HepG2 (cell line): ENCODE data around the gene PLCXD1. TPM values are rescaled to one million over a fixed set of nuclear protein-coding genes. Genes with fewer than 3 reads are reported as not detected.
A peak's percentile ranks its signal among the peaks of the same experiment; 100 is the strongest.

ENCODE experiments used
- ATAC-seq: fragments of 200-7000 bp; cut with Tn5 transposase; 3 replicates; pipeline ENCODE4 v1.9.1; 2020; ENCODE audit warnings: mild to moderate bottlenecking, moderate library complexity
- BruUV-seq: library from RNA; stranded (reverse); fragments of 400-500 nt; replicated peaks from 2 replicates; lab custom pipeline; 2021; lab: Mats Ljungman, UMichigan
- CTCF ChIA-PET: fragments of 300-600 bp; formaldehyde crosslinking; extraction: SDS; loops from one replicate; lab custom pipeline; 2021; ENCODE audit warnings: low total read pairs, inconsistent platforms, low intra/inter-chr PET ratio; lab: Yijun Ruan, JAX
- POLR2A ChIA-PET: fragments of 350-600 bp; sonication (Branson Sonifier 250); formaldehyde crosslinking; loops from one replicate; lab custom pipeline; 2020; ENCODE audit warnings: antibody characterized with exemption, inconsistent platforms; lab: Yijun Ruan, JAX
- DNase-seq: peaks from one replicate; pipeline ENCODE4 v3.0.0-alpha.2; 2015; ENCODE audit warnings: low spot score
- FAIRE-seq: peaks from 3 replicates; lab custom pipeline; 2011; peaks lifted over from hg19 to GRCh38; lab: Jason Lieb, UNC
- H2AFZ ChIP-seq: one replicate; pipeline ENCODE4 v1.6.1; 2011; ENCODE audit warnings: low read length, inconsistent platforms
- H3K27ac ChIP-seq: fragments of 300-600 bp; 3 replicates; pipeline ENCODE4 v1.8.0; 2011; ENCODE audit warnings: mixed run types, mild to moderate bottlenecking, mixed read lengths, low read length, inconsistent platforms; ENCODE audit not compliant: insufficient read depth; ENCODE audit errors: extremely low read length
- H3K27me3 ChIP-seq, 2 experiments: fragments of 200-600 bp in 1 of 2; 2 replicates in 1 of 2; 3 replicates in 1 of 2; pipeline versions ENCODE4 v1.6.0 to v1.8.0; 2011; ENCODE audit warnings: low read length in 2 of 2, mild to moderate bottlenecking in 2 of 2, moderate library complexity in 2 of 2, inconsistent platforms in 1 of 2; ENCODE audit not compliant: insufficient read depth in 2 of 2, control insufficient read depth in 1 of 2
- H3K36me3 ChIP-seq, 2 experiments: fragments of 200-600 bp in 1 of 2; replicated peaks in 1 of 2; 2 replicates in 1 of 2; 3 replicates in 1 of 2; pipeline versions ENCODE4 v1.5.1 to v1.8.0; 2011; ENCODE audit warnings: low read length in 2 of 2, inconsistent platforms in 1 of 2; ENCODE audit not compliant: insufficient read depth in 2 of 2, control insufficient read depth in 1 of 2
- H3K4me1 ChIP-seq: 2 replicates; pipeline ENCODE4 v1.5.1; 2012; ENCODE audit warnings: low read length, inconsistent platforms; ENCODE audit not compliant: insufficient read depth
- H3K4me2 ChIP-seq: 2 replicates; pipeline ENCODE4 v1.6.0; 2011; ENCODE audit warnings: low read depth, low read length, inconsistent platforms
- H3K4me3 ChIP-seq, 3 experiments: fragments of 200-600 bp in 1 of 3; sonication (generic), shearing (Covaris generic) in 1 of 3; replicated peaks in 1 of 3; 2 replicates each; pipeline ENCODE4 v1.5.1; 2011 to 2016; ENCODE audit warnings: low read length in 3 of 3, inconsistent platforms in 2 of 3, low read depth in 2 of 3, mild to moderate bottlenecking in 2 of 3, control low read depth in 1 of 3, mixed read lengths in 1 of 3; ENCODE audit not compliant: insufficient read depth in 1 of 3
- H3K79me2 ChIP-seq: one replicate; pipeline ENCODE4 v1.6.1; 2011; ENCODE audit warnings: low read length, inconsistent platforms; ENCODE audit not compliant: insufficient read depth
- H3K9ac ChIP-seq: 2 replicates; pipeline ENCODE4 v1.6.0; 2011; ENCODE audit warnings: mild to moderate bottlenecking, low read depth, low read length, inconsistent platforms; ENCODE audit not compliant: insufficient read depth
- H3K9me3 ChIP-seq: 2 replicates; pipeline ENCODE4 v1.5.1; 2012; ENCODE audit warnings: mild to moderate bottlenecking, low read length
- H4K20me1 ChIP-seq: 2 replicates; pipeline ENCODE4 v1.6.0; 2011; ENCODE audit warnings: inconsistent platforms, mild to moderate bottlenecking, low read length, moderate library complexity; ENCODE audit not compliant: insufficient read depth
- ERF ChIP-seq: IDR thresholded peaks from 2 replicates; pipeline ENCODE4 v1.6.1; 2018; ENCODE audit warnings: missing biosample characterization, missing genetic modification reagents
- GLI4 ChIP-seq: sonication (generic); formaldehyde crosslinking; IDR thresholded peaks from 2 replicates; pipeline ENCODE4 v1.5.1; 2020; ENCODE audit warnings: missing genetic modification reagents, mild to moderate bottlenecking, moderate library complexity, borderline replicate concordance
- KAT7 ChIP-seq: IDR thresholded peaks from 2 replicates; pipeline ENCODE4 v1.6.1; 2018; ENCODE audit warnings: borderline replicate concordance, missing compliant biosample characterization
- MEF2D ChIP-seq: sonication (generic); formaldehyde crosslinking; IDR thresholded peaks from 2 replicates; pipeline ENCODE4 v1.5.1; 2020; ENCODE audit warnings: mild to moderate bottlenecking, missing genetic modification reagents
- NFE2L1 ChIP-seq: sonication (generic); formaldehyde crosslinking; IDR thresholded peaks from 2 replicates; pipeline ENCODE4 v1.4.0; 2020; ENCODE audit warnings: missing genetic modification reagents, mild to moderate bottlenecking, borderline replicate concordance
- ZNF260 ChIP-seq: sonication (generic); formaldehyde crosslinking; IDR thresholded peaks from 2 replicates; pipeline ENCODE4 v1.4.0; 2020; ENCODE audit warnings: missing genetic modification reagents, low read depth, mild to moderate bottlenecking, borderline replicate concordance
- ZNF274 ChIP-seq: sonication (generic); formaldehyde crosslinking; IDR thresholded peaks from 2 replicates; pipeline ENCODE4 v1.5.1; 2020; ENCODE audit warnings: mild to moderate bottlenecking, missing genetic modification reagents
- ZNF317 ChIP-seq: sonication (generic); formaldehyde crosslinking; IDR thresholded peaks from 2 replicates; pipeline ENCODE4 v1.5.0; 2020; ENCODE audit warnings: mild to moderate bottlenecking, missing genetic modification reagents
- ZNF34 ChIP-seq: sonication (generic); formaldehyde crosslinking; IDR thresholded peaks from 2 replicates; pipeline ENCODE4 v1.4.0; 2020; ENCODE audit warnings: mild to moderate bottlenecking, missing genetic modification reagents, borderline replicate concordance
- ZSCAN21 ChIP-seq: sonication (generic); formaldehyde crosslinking; IDR thresholded peaks from 2 replicates; pipeline ENCODE4 v1.8.0; 2022; ENCODE audit warnings: mild to moderate bottlenecking, missing genetic modification reagents, moderate library complexity, borderline replicate concordance
- WGBS: methylation state at CpG from one replicate; pipeline ENCODE4 v1.1.6; 2017; ENCODE audit warnings: low lambda C conversion rate; 5-methylcytosine and 5-hydroxymethylcytosine counted together
- in situ Hi-C: cut with HindIII; loops from 2 replicates; pipeline ENCODE4 v1.10.0; 2017; ENCODE audit warnings: low pct_unique_long_range_greater_than_20kb; ENCODE audit not compliant: extremely low pct_ligation_motif_present
- intact Hi-C: fragments of 100-400 bp; cut with micrococcal nuclease; formaldehyde crosslinking; loops from one replicate; pipeline ENCODE4 v1.10.0; 2022; ENCODE audit not compliant: unreplicated experiment
- polyA plus RNA-seq, 8 experiments: library from polyadenylated mRNA; depleted of rRNA in 3 of 8; stranded (reverse) in 7 of 8; unstranded in 1 of 8; fragments of >200 nt; fragmentation: Illumina TruSeq in 4 of 8; extraction: Trizol in 4 of 8; gene quantifications; 2 replicates each; pipeline versions ENCODE4 v1.2.1 to v1.2.3, GENCODE V29; 2011 to 2016; ENCODE audit warnings: low read depth in 4 of 8, missing spikeins in 1 of 8, mixed read lengths in 1 of 8; ENCODE audit not compliant: insufficient read depth in 1 of 8
- total RNA-seq, 5 experiments: library from RNA; depleted of rRNA; stranded (reverse); fragments of >200 nt; fragmentation: Illumina TruSeq; extraction: Trizol; gene quantifications; 2 replicates each; pipeline ENCODE4 v1.2.3, GENCODE V29; 2016; ENCODE audit warnings: low read depth in 1 of 5
- TF ChIP-seq, protein P1 (sequence below): sonication (generic); formaldehyde crosslinking; IDR thresholded peaks from 2 replicates; pipeline ENCODE4 v1.4.0; 2020; ENCODE audit warnings: missing genetic modification reagents
- TF ChIP-seq, protein P2 (sequence below): sonication (generic); formaldehyde crosslinking; IDR thresholded peaks from 2 replicates; pipeline ENCODE4 v1.4.0; 2020; ENCODE audit warnings: mild to moderate bottlenecking, missing genetic modification reagents
- TF ChIP-seq, protein P3 (sequence below): sonication (generic); formaldehyde crosslinking; IDR thresholded peaks from 2 replicates; pipeline ENCODE4 v1.4.0; 2020; ENCODE audit warnings: mild to moderate bottlenecking, missing genetic modification reagents
- TF ChIP-seq, protein P4 (sequence below): sonication (generic); formaldehyde crosslinking; IDR thresholded peaks from 2 replicates; pipeline ENCODE4 v1.5.0; 2020; ENCODE audit warnings: mild to moderate bottlenecking, low read depth, missing genetic modification reagents, borderline replicate concordance
- TF ChIP-seq, protein P5 (sequence below): sonication (generic); formaldehyde crosslinking; conservative IDR thresholded peaks from 2 replicates; pipeline ENCODE4 v1.8.0; 2022; ENCODE audit warnings: mild to moderate bottlenecking, moderate library complexity, missing genetic modification reagents
- TF ChIP-seq, protein P6 (sequence below): sonication (generic); formaldehyde crosslinking; IDR thresholded peaks from 2 replicates; pipeline ENCODE4 v1.4.0; 2020; ENCODE audit warnings: mild to moderate bottlenecking, missing genetic modification reagents

PLCXD1 gene
- total and polyA plus RNA-seq, 2 of the 13 experiments (the other 11 are each of a cell fraction or from before 2014, with no cell fraction given) = 87.7 to 153 TPM

DNA sequence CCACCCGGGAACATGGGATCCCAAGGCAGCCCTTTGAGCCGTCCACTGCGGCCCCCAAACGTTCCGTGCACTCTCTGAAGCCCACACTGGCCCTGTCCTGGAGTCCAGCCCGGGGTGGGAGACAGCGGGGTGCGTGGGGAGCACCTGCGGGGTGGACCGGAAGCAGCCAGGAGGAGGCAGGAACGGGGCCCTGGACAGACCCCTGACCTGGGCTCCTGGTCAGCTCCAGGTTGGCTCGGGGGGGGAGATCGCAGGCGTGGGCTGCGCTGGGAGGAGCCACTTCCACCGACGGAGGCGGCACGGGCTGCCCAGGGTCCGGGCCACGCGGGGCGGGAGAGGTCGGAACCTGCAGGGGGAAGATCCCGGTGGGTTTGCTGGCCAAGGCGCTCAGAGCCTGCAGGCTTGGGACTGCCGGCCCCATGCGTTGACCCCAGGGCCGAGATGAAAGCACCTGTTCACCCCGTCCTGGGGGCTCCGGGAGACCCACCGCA lies 5.7 kb upstream of the PLCXD1 start:
- WGBS = under 1% methylated on average over 15 of the region's 32 CpGs
- H3K4me3 ChIP-seq = peak overlapping the region; percentile 91 to 100 (median 99)
- 0 out of 2 replicates have a peak, but pooled peaks have one; percentile 7 for TF ChIP-seq MEF2D (CRISPR knock-in tag)
- no peak for TF ChIP-seq NFE2L1 (CRISPR knock-in tag)
- TF ChIP-seq, protein P1, sequence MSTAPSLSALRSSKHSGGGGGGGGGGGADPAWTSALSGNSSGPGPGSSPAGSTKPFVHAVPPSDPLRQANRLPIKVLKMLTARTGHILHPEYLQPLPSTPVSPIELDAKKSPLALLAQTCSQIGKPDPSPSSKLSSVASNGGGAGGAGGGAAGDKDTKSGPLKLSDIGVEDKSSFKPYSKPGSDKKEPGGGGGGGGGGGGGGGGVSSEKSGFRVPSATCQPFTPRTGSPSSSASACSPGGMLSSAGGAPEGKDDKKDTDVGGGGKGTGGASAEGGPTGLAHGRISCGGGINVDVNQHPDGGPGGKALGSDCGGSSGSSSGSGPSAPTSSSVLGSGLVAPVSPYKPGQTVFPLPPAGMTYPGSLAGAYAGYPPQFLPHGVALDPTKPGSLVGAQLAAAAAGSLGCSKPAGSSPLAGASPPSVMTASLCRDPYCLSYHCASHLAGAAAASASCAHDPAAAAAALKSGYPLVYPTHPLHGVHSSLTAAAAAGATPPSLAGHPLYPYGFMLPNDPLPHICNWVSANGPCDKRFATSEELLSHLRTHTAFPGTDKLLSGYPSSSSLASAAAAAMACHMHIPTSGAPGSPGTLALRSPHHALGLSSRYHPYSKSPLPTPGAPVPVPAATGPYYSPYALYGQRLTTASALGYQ (CRISPR knock-in tag) = 0 out of 2 replicates have a peak, but pooled peaks have one; percentile 7
- TF ChIP-seq ZNF317 (CRISPR knock-in tag) = peak; percentile 5; the same call in 1 of the 2 replicates
- 0 out of 2 replicates have a peak, but pooled peaks have one; percentile 7 for TF ChIP-seq ZSCAN21 (CRISPR knock-in tag)
- TF ChIP-seq ERF = no peak
- TF ChIP-seq, protein P2, sequence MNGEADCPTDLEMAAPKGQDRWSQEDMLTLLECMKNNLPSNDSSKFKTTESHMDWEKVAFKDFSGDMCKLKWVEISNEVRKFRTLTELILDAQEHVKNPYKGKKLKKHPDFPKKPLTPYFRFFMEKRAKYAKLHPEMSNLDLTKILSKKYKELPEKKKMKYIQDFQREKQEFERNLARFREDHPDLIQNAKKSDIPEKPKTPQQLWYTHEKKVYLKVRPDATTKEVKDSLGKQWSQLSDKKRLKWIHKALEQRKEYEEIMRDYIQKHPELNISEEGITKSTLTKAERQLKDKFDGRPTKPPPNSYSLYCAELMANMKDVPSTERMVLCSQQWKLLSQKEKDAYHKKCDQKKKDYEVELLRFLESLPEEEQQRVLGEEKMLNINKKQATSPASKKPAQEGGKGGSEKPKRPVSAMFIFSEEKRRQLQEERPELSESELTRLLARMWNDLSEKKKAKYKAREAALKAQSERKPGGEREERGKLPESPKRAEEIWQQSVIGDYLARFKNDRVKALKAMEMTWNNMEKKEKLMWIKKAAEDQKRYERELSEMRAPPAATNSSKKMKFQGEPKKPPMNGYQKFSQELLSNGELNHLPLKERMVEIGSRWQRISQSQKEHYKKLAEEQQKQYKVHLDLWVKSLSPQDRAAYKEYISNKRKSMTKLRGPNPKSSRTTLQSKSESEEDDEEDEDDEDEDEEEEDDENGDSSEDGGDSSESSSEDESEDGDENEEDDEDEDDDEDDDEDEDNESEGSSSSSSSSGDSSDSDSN (CRISPR knock-in tag) = peak; percentile 13; the same call in 1 of the 2 replicates
- TF ChIP-seq ZNF34 = no peak
- TF ChIP-seq GLI4 (CRISPR knock-in tag) = peak; percentile 72; the same call in 1 of the 2 replicates
- TF ChIP-seq ZNF260 (CRISPR knock-in tag) = no peak
- peak; percentile 5; the same call in 1 of the 2 replicates for TF ChIP-seq ZNF274
- TF ChIP-seq, protein P3, sequence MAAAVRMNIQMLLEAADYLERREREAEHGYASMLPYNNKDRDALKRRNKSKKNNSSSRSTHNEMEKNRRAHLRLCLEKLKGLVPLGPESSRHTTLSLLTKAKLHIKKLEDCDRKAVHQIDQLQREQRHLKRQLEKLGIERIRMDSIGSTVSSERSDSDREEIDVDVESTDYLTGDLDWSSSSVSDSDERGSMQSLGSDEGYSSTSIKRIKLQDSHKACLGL (CRISPR knock-in tag) = peak; percentile 16; the same call in 1 of the 2 replicates
- TF ChIP-seq, protein P4, sequence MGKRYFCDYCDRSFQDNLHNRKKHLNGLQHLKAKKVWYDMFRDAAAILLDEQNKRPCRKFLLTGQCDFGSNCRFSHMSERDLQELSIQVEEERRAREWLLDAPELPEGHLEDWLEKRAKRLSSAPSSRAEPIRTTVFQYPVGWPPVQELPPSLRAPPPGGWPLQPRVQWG (CRISPR knock-in tag) = no peak
- peak; percentile 33; the same call in 1 of the 2 replicates for TF ChIP-seq KAT7 (CRISPR knock-in tag)
- TF ChIP-seq, protein P5, sequence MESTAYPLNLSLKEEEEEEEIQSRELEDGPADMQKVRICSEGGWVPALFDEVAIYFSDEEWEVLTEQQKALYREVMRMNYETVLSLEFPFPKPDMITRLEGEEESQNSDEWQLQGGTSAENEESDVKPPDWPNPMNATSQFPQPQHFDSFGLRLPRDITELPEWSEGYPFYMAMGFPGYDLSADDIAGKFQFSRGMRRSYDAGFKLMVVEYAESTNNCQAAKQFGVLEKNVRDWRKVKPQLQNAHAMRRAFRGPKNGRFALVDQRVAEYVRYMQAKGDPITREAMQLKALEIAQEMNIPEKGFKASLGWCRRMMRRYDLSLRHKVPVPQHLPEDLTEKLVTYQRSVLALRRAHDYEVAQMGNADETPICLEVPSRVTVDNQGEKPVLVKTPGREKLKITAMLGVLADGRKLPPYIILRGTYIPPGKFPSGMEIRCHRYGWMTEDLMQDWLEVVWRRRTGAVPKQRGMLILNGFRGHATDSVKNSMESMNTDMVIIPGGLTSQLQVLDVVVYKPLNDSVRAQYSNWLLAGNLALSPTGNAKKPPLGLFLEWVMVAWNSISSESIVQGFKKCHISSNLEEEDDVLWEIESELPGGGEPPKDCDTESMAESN (CRISPR knock-in tag) = no peak
- TF ChIP-seq, protein P6, sequence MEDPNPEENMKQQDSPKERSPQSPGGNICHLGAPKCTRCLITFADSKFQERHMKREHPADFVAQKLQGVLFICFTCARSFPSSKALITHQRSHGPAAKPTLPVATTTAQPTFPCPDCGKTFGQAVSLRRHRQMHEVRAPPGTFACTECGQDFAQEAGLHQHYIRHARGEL (CRISPR knock-in tag) = no peak

More for the DNA sequence above, 5.7 kb upstream of the PLCXD1 start:
- no peaks in the 10 kb centered on the region; a peak in 1 of 5 replicates for H3K36me3 ChIP-seq
- no peaks in the 10 kb centered on the region for H3K9me3 ChIP-seq
- FAIRE-seq (no peak), ATAC-seq (peak; percentile 40), DNase-seq (no peak)
- peaks cover 30% of the 10 kb centered on the region for H3K4me1 ChIP-seq
- H3K79me2 ChIP-seq = peaks cover 35% of the 10 kb centered on the region
- in situ Hi-C loops (loop anchor here (5.0 kb wide), 1 partner anchor 42 kb away; the partner anchor contains the start of gene GTPBP6), intact Hi-C loops (loop anchor here (5.0 kb wide), 1 partner anchor 42 kb away; the partner anchor contains the start of gene GTPBP6)
- BruUV-seq = TSS peak; percentile 77
- H4K20me1 ChIP-seq = 0 out of 2 replicates have a peak, but pooled peaks cover 2% of the 10 kb centered on the region
- peak overlapping the region; percentile 88 for H3K4me2 ChIP-seq
- no peaks in the 10 kb centered on the region; a peak in 1 of 5 replicates for H3K27me3 ChIP-seq
- peak overlapping the region; percentile 94 for H3K9ac ChIP-seq
- H3K27ac ChIP-seq = peak overlapping the region; percentile 88
- ChIA-PET CTCF (no interaction called here), POLR2A (no interaction called here)
- no peak overlapping the region for H2AFZ ChIP-seq
